Spleen (tissue), 11 donors: ENCODE measurements around the gene SSNA1. TPM values are rescaled to one million over a fixed set of nuclear protein-coding genes. Genes with fewer than 3 reads are reported as not detected.
A peak's percentile ranks its signal among the peaks of the same experiment; 100 is the strongest.

Source experiments
- DNase-seq: peaks from one replicate; pipeline ENCODE4 v3.0.0-alpha.2; 2020
- H3K27ac ChIP-seq, 8 donors: fragments of 200-600 bp; sonication (generic) in 7 of 8; 1 replicate in 4 of 8; 2 replicates in 4 of 8; pipeline versions ENCODE4 v1.5.0 to v1.8.0; 2016 to 2021; ENCODE audit warnings: inconsistent platforms in 4 of 8, mild to moderate bottlenecking in 4 of 8, moderate library complexity in 1 of 8
- H3K27me3 ChIP-seq, 7 donors: fragments of 200-600 bp; sonication (generic) in 6 of 7; replicated peaks in 1 of 7; 1 replicate in 4 of 7; 2 replicates in 3 of 7; pipeline versions ENCODE4 v1.5.0 to v1.8.0; 2016 to 2021; ENCODE audit warnings: inconsistent platforms in 3 of 7, mild to moderate bottlenecking in 1 of 7
- H3K36me3 ChIP-seq, 6 donors: fragments of 200-600 bp; sonication (generic) in 5 of 6; 1 replicate in 4 of 6; 2 replicates in 2 of 6; pipeline versions ENCODE4 v1.5.0 to v1.8.0; 2016 to 2021; ENCODE audit warnings: inconsistent platforms in 2 of 6
- H3K4me1 ChIP-seq, 6 donors: fragments of 200-600 bp; sonication (generic) in 5 of 6; 1 replicate in 3 of 6; 2 replicates in 3 of 6; pipeline versions ENCODE4 v1.5.0 to v1.8.0; 2016 to 2021; ENCODE audit warnings: inconsistent platforms in 3 of 6
- H3K4me3 ChIP-seq, 8 donors: fragments of 200-600 bp; sonication (generic) in 7 of 8; 1 replicate in 4 of 8; 2 replicates in 4 of 8; pipeline versions ENCODE4 v1.5.0 to v1.8.0; 2016 to 2021; ENCODE audit warnings: inconsistent platforms in 4 of 8, mild to moderate bottlenecking in 4 of 8, moderate library complexity in 2 of 8
- H3K9me3 ChIP-seq, 8 donors: fragments of 200-600 bp; sonication (generic) in 7 of 8; 1 replicate in 4 of 8; 2 replicates in 4 of 8; pipeline versions ENCODE4 v1.5.0 to v1.8.0; 2016 to 2021; ENCODE audit warnings: inconsistent platforms in 4 of 8
- POLR2A ChIP-seq, 3 donors: fragments of 450-650 bp; IDR thresholded peaks; one replicate each; pipeline ENCODE4 v1.5.1; 2017; ENCODE audit warnings: antibody characterized with exemption in 3 of 3, mild to moderate bottlenecking in 1 of 3
- POLR2AphosphoS5 ChIP-seq, 3 donors: sonication (generic); formaldehyde crosslinking; IDR thresholded peaks; one replicate each; pipeline ENCODE4 v1.5.1; 2017; ENCODE audit warnings: antibody characterized with exemption in 3 of 3
- WGBS, 5 donors: extraction: QIAGEN DNeasy Blood & Tissue Kit in 3 of 5; methylation state at CpG; one replicate each; pipeline versions ENCODE4 v1.1.5 to v1.1.7; 2013 to 2018; 5-methylcytosine and 5-hydroxymethylcytosine counted together
- intact Hi-C: fragments of 100-400 bp; cut with DNase I; formaldehyde crosslinking; loops from one replicate; pipeline ENCODE4 v1.15.0; 2023; ENCODE audit warnings: low total_unique reads
- polyA plus RNA-seq, 3 donors: library from polyadenylated mRNA; stranded (reverse); fragments of 200-250 nt; gene quantifications; one replicate each; pipeline ENCODE4 v1.2.1, GENCODE V29; 2013
- total RNA-seq, 7 donors: library from RNA; depleted of rRNA in 3 of 7; stranded (reverse); fragments of >200 nt in 3 of 7; fragmentation: NEBNext Ultra II Directional in 4 of 7; extraction: Animal tissue kit (Norgen Biotek cat#: 25700) in 4 of 7; gene quantifications; one replicate each; pipeline versions ENCODE4 v1.1.0 to v1.2.1, GENCODE V29; 2016 to 2021
- TF ChIP-seq, protein P1 (sequence below), 11 experiments: fragments of 200-600 bp in 7 of 11; fragments of 450-650 bp in 4 of 11; sonication (generic) in 4 of 11; IDR thresholded peaks in 8 of 11; conservative IDR thresholded peaks in 3 of 11; 1 replicate in 7 of 11; 2 replicates in 4 of 11; pipeline versions ENCODE4 v1.4.0 to v1.8.0; 2016 to 2021; ENCODE audit warnings: antibody characterized with exemption in 11 of 11, inconsistent platforms in 4 of 11, mild to moderate bottlenecking in 1 of 11
- donor health status: healthy with polysubstance abuse.
- donor health status: DM: no; HTN: no; CAD: no; lungs with moderate emphysema.
- donor health status: DM: no; HTN: no; CAD: no.
- donor health status: Bipolar disorder and iron deficiency.
- donor health status: healthy.
- donor health status: DM: no; HTN: no; CAD: no.
- donor health status: DM: yes; HTN: yes; CAD: no.

Gene SSNA1
- total and polyA plus RNA-seq, 10 donors, result 38.2 to 109 (median 48.0) TPM

DNA sequence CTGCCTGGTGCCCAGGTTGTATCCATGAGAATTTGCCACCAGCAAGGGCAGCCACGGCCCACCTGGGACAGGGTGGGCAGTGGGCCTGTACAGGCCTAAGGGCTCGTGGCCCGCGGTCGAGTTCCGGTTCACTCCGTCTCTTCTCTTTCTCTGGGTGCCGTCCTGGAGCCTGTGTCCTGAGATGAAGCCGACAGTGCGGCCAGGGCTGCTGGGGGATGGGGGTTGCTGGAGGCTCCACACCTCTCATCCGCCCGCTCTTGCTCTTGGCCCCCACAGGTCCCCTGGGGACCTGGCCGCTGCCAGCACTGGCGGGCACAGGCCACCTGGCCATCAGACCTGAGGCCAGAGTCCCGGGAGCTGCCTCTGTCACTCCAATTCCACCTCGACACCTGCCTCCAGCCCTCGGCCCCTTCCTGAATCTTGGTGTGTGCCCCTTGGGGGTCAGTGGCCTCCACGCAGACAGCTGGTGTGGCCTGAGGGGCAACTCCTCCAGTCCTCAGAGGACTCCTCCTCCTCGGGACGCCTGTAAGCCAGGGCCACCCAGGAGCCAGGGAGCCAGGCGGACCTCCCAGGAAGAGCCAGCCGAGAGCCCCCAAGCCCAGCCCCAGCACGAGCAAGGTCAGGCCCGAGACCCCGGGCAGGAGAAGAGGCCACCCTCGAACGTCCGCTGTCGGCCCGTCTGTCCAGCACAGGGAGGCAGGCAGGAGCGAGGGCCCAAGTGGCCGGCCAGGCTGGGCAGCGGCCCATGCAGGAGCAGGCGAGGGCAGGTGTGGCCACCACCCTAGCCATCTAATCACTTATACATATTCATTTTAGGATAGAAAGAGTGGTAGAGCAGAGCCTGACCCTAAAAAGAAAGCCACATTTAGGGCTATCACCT lies 23.9 kb upstream of the SSNA1 start:
- H3K4me1 ChIP-seq, result peaks cover 12 to 59% (median 46%) of the 10 kb centered on the region in 6 donors

DNA sequence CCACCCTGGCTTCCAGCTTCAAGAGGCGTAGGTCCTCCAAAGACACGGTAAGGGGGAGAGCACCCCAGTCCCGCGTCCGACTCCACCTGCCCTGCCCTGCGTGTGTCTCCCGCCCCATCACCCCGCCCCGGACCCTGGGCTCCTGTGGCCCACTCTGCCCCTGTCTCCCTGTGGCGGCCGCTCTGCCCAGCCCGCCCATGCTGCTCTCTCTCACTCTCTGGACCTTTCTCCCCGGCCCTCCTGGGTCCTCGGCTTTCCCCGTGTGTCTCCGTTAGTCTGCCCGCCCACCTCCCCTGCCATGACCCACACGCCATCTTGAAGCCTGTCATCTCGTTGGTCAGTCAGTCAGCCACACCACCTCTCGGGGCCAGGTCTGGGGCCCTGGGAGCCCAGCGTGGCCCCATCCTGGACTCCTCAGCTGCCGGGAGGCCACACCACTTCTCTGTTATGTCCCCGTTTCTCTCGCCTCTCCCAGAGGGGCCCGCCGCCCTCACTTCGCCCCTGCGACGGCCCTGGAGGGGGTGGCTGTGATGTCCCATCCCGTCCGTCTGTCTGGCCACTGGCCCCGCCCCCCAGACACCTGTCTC lies 23.1 kb upstream of the SSNA1 start:
- intact Hi-C loops, result no loop called here
- 83 to 91% (median 84%) methylated on average over 32 of the region's 32 CpGs for WGBS, 5 donors
- H3K36me3 ChIP-seq, result no peaks in the 10 kb centered on the region
- no peak overlapping the region for H3K27ac ChIP-seq
- H3K4me3 ChIP-seq, result no peak overlapping the region
- peaks cover 15 to 100% (median 100%) of the 10 kb centered on the region in 7 donors for H3K27me3 ChIP-seq
- no peak for DNase-seq
- TF ChIP-seq POLR2AphosphoS5 (IDR thresholded peaks at IDR 0.05) (no peak), POLR2A (IDR thresholded peaks at IDR 0.05) (no peak)
- TF ChIP-seq, protein P1, sequence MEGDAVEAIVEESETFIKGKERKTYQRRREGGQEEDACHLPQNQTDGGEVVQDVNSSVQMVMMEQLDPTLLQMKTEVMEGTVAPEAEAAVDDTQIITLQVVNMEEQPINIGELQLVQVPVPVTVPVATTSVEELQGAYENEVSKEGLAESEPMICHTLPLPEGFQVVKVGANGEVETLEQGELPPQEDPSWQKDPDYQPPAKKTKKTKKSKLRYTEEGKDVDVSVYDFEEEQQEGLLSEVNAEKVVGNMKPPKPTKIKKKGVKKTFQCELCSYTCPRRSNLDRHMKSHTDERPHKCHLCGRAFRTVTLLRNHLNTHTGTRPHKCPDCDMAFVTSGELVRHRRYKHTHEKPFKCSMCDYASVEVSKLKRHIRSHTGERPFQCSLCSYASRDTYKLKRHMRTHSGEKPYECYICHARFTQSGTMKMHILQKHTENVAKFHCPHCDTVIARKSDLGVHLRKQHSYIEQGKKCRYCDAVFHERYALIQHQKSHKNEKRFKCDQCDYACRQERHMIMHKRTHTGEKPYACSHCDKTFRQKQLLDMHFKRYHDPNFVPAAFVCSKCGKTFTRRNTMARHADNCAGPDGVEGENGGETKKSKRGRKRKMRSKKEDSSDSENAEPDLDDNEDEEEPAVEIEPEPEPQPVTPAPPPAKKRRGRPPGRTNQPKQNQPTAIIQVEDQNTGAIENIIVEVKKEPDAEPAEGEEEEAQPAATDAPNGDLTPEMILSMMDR (IDR thresholded peaks at IDR 0.05 in 8 of 11, conservative IDR thresholded peaks at IDR 0.05 in 3 of 11), result no peak
- H3K4me1 ChIP-seq, result peaks cover 12 to 67% (median 50%) of the 10 kb centered on the region in 6 donors
- H3K9me3 ChIP-seq, result no peaks in the 10 kb centered on the region

More for the DNA sequence above, 23.9 kb upstream of the SSNA1 start:
- Histone ChIP-seq H3K9me3 (no peaks in the 10 kb centered on the region), H3K36me3 (no peaks in the 10 kb centered on the region), H3K27me3 (peaks cover 15 to 100% (median 100%) of the 10 kb centered on the region in 7 donors), H3K4me3 (no peak overlapping the region), H3K27ac (no peak overlapping the region)
- intact Hi-C loops, result no loop called here
- WGBS, 5 donors, result 77 to 79% (median 78%) methylated on average over 29 to 34 of the region's 34 CpGs
- no peak for DNase-seq
- TF ChIP-seq, protein P1 (IDR thresholded peaks at IDR 0.05 in 8 of 11, conservative IDR thresholded peaks at IDR 0.05 in 3 of 11), result no peak
- TF ChIP-seq POLR2A (IDR thresholded peaks at IDR 0.05), result no peak
- TF ChIP-seq POLR2AphosphoS5 (IDR thresholded peaks at IDR 0.05), result no peak

DNA sequence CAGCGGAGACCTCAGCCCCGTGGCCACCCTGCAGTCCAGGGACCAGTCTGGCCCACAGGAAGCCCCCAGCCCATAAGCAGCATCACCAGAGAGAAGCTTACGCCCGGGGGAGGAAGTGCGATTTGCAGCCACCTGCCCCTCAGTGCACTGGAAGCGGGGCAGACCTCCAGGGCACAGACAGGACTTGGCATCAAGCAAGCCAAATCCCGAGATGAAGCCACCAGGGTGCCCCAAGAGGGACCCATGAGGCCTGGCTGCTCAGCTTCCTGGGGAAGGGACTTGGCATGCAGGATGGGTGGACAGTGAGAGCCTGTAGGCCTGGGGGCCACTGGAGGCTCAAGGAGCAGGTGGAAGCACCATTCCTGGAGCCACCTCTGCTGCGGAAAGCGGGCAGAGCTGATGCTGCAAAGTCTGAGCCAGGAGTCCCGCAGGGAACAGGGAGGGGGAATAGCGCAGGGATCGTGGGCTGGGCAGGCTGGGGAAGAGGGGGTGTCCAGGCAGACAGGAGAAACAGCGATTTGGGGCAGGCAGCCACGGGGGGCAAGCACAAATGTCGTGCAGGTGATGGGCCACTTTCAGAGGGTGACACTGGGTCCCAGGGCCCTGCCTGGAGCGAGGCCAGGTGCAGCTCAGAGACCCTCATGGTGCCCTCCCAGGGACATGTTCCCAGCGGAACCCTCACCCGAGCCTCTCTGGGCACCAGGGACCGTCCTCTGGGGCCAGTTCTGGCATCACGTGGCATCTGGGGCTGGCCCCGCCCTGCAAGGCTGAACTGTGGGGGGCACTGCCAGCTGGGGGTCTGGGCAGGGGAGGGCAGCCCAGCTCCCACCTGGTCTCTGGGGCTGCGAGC lies 21.9 kb upstream of the SSNA1 start:
- Histone ChIP-seq H3K27me3 (peaks cover 15 to 100% (median 100%) of the 10 kb centered on the region in 7 donors), H3K4me3 (peak overlapping the region in 1 of 8 donors; percentile 68), H3K4me1 (peaks cover 12 to 63% (median 50%) of the 10 kb centered on the region in 6 donors), H3K9me3 (no peaks in the 10 kb centered on the region), H3K27ac (no peak overlapping the region), H3K36me3 (no peaks in the 10 kb centered on the region)
- TF ChIP-seq, protein P1 (IDR thresholded peaks at IDR 0.05 in 8 of 11, conservative IDR thresholded peaks at IDR 0.05 in 3 of 11), result no peak
- TF ChIP-seq POLR2A (IDR thresholded peaks at IDR 0.05) (no peak), POLR2AphosphoS5 (IDR thresholded peaks at IDR 0.05) (no peak)
- WGBS, 5 donors, result 63 to 81% (median 69%) methylated on average over 11 to 22 of the region's 22 CpGs
- intact Hi-C loops, result no loop called here
- DNase-seq, result no peak
